Activated CD4-positive, alpha-beta T cell treated with anti-CD3 and anti-CD28 coated beads, Interleukin-2, amount 10 ng/mL, durations not matched to agents 7 days and 5 days (primary cell): ENCODE results near the gene ZNF407. TPM values are rescaled to one million over a fixed set of nuclear protein-coding genes. Genes with fewer than 3 reads are reported as not detected.

ENCODE experiments used
- CTCF ChIA-PET: fragments of 350-600 bp; sonication (Branson Sonifier 250); formaldehyde crosslinking; loops from one replicate; lab custom pipeline; 2021; ENCODE audit warnings: antibody characterized with exemption; lab: Charles Lee
- POLR2A ChIA-PET: fragments of 350-600 bp; sonication (Branson Sonifier 250); formaldehyde crosslinking; loops from one replicate; lab custom pipeline; 2021; ENCODE audit warnings: antibody characterized with exemption; lab: Charles Lee
- DNase-seq: peaks from one replicate; pipeline ENCODE4 v3.0.0-alpha.2; 2020
- H3K27ac Mint-ChIP-seq: one replicate; pipeline ENCODE4 v1.8.0; 2021; ENCODE audit warnings: mild to moderate bottlenecking, moderate library complexity, mixed read lengths
- H3K27me3 Mint-ChIP-seq: one replicate; pipeline ENCODE4 v1.8.0; 2021; ENCODE audit warnings: mixed read lengths
- H3K36me3 Mint-ChIP-seq: one replicate; pipeline ENCODE4 v1.8.0; 2021; ENCODE audit warnings: low read depth, mixed read lengths
- H3K4me1 Mint-ChIP-seq: one replicate; pipeline ENCODE4 v1.8.0; 2021; ENCODE audit warnings: mixed read lengths
- H3K4me3 Mint-ChIP-seq: one replicate; pipeline ENCODE4 v1.8.0; 2021; ENCODE audit warnings: mild to moderate bottlenecking, moderate library complexity, mixed read lengths
- H3K9me3 Mint-ChIP-seq: one replicate; pipeline ENCODE4 v1.8.0; 2021; ENCODE audit warnings: mixed read lengths
- total RNA-seq, 2 experiments: library from RNA; stranded (reverse); gene quantifications; one replicate each; pipeline ENCODE4 v1.2.3, GENCODE V29; 2021

ZNF407 gene
- total RNA-seq, 2 experiments from 2014 or later, result 19.3 TPM

- Mint-ChIP-seq H3K4me1 (peaks cover 40% of the 10 kb centered on the region), H3K27ac (no peak overlapping the region), H3K9me3 (no peaks in the 10 kb centered on the region), H3K36me3 (no peaks in the 10 kb centered on the region), H3K27me3 (no peaks in the 10 kb centered on the region), H3K4me3 (no peak overlapping the region)
- no peak for DNase-seq
- POLR2A ChIA-PET, result no interaction called here
- CTCF ChIA-PET, result no interaction called here
Measured at GRCh38 chr18:74989134-74989533, 391.5 kb downstream of the ZNF407 start.

GRCh38 chr18:74990563-74991081, 393.0 kb downstream of the ZNF407 start:
- no peaks in the 10 kb centered on the region for H3K36me3 Mint-ChIP-seq
- ChIA-PET CTCF (interaction anchor here (1.5 kb wide), 1 partner anchor 39 kb away, joined by 5 read pairs; no protein-coding TSS in a partner anchor), POLR2A (no interaction called here)
- peak overlapping the region; percentile 58 for H3K27ac Mint-ChIP-seq
- H3K9me3 Mint-ChIP-seq, result no peaks in the 10 kb centered on the region
- H3K27me3 Mint-ChIP-seq, result no peaks in the 10 kb centered on the region
- no peak for DNase-seq
- peaks cover 54% of the 10 kb centered on the region for H3K4me1 Mint-ChIP-seq
- H3K4me3 Mint-ChIP-seq, result peak overlapping the region; percentile 1

DNA sequence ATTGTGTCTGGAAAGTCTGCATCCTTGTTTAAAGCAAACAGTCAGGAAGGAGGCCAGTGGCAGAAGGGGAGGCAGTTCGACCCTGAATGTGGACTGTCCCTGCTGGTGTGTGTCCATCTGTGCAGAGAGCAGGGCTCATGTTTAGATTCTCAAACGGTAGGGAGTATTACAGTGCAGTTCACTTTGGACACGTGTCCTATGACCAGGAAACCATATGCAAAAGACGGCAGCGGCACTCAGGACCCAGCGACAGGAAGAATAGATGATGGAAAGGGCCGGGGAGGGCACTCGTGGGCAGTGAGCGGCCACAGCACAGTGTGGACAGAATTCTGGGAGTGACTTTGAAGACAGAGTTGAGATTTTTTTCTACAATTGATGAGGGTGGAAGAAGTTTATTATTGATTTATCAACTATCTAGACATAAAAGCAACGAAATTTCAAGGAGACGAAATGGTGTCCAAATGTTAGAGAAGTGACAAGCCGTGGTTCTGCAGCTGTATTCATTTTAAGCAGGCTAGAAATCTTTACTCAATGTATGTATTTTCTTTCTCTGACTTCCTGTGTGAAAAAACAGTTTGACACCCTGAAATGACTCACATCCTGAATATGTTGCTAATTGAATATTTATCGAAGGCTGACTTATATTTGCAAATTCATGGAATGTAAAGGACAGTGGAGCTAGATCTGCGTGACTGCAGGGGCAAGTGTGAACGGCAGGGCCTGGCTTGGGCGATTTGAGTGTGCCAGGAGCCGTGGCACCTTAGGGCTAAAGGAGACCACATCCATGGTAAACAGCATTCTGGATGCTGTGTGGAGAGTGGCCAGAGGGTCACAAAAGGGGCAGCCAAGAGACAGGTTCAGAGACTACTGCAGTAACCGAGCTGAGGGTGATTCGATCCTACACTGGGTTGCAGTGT, 397.1 kb downstream of the ZNF407 start:
- Mint-ChIP-seq H3K4me3 (peak overlapping the region; percentile 59), H3K4me1 (peaks cover 47% of the 10 kb centered on the region), H3K9me3 (peaks cover 3% of the 10 kb centered on the region), H3K27ac (peak overlapping the region; percentile 89), H3K27me3 (no peaks in the 10 kb centered on the region), H3K36me3 (peaks cover 3% of the 10 kb centered on the region)
- DNase-seq, result no peak
- POLR2A ChIA-PET, result no interaction called here
- CTCF ChIA-PET, result no interaction called here

- Mint-ChIP-seq H3K4me3 (peak overlapping the region; percentile 59), H3K4me1 (peaks cover 42% of the 10 kb centered on the region), H3K27me3 (no peaks in the 10 kb centered on the region), H3K9me3 (peaks cover 3% of the 10 kb centered on the region), H3K27ac (peak overlapping the region; percentile 89), H3K36me3 (peaks cover 3% of the 10 kb centered on the region)
- ChIA-PET CTCF (no interaction called here), POLR2A (no interaction called here)
- DNase-seq, result no peak
Measured at GRCh38 chr18:74995419-74995736, 397.7 kb downstream of the ZNF407 start.

- peak overlapping the region; percentile 21 for H3K27ac Mint-ChIP-seq
- H3K9me3 Mint-ChIP-seq, result peaks cover 3% of the 10 kb centered on the region
- CTCF ChIA-PET, result no interaction called here
- H3K4me3 Mint-ChIP-seq, result no peak overlapping the region
- H3K36me3 Mint-ChIP-seq, result peaks cover 3% of the 10 kb centered on the region
- peaks cover 35% of the 10 kb centered on the region for H3K4me1 Mint-ChIP-seq
- no peak for DNase-seq
- POLR2A ChIA-PET, result no interaction called here
- H3K27me3 Mint-ChIP-seq, result no peaks in the 10 kb centered on the region
Measured at GRCh38 chr18:74996055-74996454, 398.4 kb downstream of the ZNF407 start.

GRCh38 chr18:74996996-74997395, 399.3 kb downstream of the ZNF407 start:
- H3K4me3 Mint-ChIP-seq, result no peak overlapping the region
- H3K36me3 Mint-ChIP-seq, result peaks cover 3% of the 10 kb centered on the region
- H3K9me3 Mint-ChIP-seq, result peaks cover 3% of the 10 kb centered on the region
- H3K27ac Mint-ChIP-seq, result no peak overlapping the region
- H3K4me1 Mint-ChIP-seq, result peaks cover 27% of the 10 kb centered on the region
- DNase-seq, result no peak
- ChIA-PET CTCF (interaction anchor here (1.6 kb wide), 1 partner anchor 11 kb away, joined by 4 read pairs; no protein-coding TSS in a partner anchor), POLR2A (no interaction called here)
- H3K27me3 Mint-ChIP-seq, result no peaks in the 10 kb centered on the region

DNA sequence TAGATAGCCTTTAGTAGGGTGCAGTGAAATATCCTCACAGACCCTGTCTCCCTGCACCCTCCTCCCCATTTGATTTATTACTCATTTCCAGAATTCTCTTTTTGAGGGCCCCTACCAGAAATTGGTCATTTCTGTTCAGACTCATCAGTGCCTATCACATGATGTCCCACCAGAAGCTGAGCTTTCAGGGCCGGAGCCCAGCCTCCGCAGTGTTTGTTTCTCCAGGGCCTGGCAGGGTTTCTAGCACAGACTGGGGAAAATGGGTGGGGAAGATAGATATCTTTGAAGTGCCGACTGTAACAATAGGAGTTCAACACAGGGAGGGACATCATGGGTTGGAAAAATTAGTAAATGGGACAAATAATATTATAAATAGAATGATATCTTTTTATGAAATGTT, 403.2 kb downstream of the ZNF407 start:
- no peak overlapping the region for H3K27ac Mint-ChIP-seq
- DNase-seq, result no peak
- no peaks in the 10 kb centered on the region for H3K4me1 Mint-ChIP-seq
- peaks cover 3% of the 10 kb centered on the region for H3K36me3 Mint-ChIP-seq
- no peaks in the 10 kb centered on the region for H3K27me3 Mint-ChIP-seq
- POLR2A ChIA-PET, result no interaction called here
- no peak overlapping the region for H3K4me3 Mint-ChIP-seq
- H3K9me3 Mint-ChIP-seq, result peaks cover 3% of the 10 kb centered on the region
- CTCF ChIA-PET, result no interaction called here

GRCh38 chr18:75003039-75003438, 405.4 kb downstream of the ZNF407 start:
- Mint-ChIP-seq H3K4me3 (no peak overlapping the region), H3K27me3 (no peaks in the 10 kb centered on the region), H3K27ac (no peak overlapping the region), H3K36me3 (peaks cover 3% of the 10 kb centered on the region), H3K9me3 (peaks cover 3% of the 10 kb centered on the region), H3K4me1 (no peaks in the 10 kb centered on the region)
- POLR2A ChIA-PET, result no interaction called here
- CTCF ChIA-PET, result interaction anchor here (1.4 kb wide), 1 partner anchor 10 kb away, joined by 3 read pairs; no protein-coding TSS in a partner anchor
- no peak for DNase-seq

DNA sequence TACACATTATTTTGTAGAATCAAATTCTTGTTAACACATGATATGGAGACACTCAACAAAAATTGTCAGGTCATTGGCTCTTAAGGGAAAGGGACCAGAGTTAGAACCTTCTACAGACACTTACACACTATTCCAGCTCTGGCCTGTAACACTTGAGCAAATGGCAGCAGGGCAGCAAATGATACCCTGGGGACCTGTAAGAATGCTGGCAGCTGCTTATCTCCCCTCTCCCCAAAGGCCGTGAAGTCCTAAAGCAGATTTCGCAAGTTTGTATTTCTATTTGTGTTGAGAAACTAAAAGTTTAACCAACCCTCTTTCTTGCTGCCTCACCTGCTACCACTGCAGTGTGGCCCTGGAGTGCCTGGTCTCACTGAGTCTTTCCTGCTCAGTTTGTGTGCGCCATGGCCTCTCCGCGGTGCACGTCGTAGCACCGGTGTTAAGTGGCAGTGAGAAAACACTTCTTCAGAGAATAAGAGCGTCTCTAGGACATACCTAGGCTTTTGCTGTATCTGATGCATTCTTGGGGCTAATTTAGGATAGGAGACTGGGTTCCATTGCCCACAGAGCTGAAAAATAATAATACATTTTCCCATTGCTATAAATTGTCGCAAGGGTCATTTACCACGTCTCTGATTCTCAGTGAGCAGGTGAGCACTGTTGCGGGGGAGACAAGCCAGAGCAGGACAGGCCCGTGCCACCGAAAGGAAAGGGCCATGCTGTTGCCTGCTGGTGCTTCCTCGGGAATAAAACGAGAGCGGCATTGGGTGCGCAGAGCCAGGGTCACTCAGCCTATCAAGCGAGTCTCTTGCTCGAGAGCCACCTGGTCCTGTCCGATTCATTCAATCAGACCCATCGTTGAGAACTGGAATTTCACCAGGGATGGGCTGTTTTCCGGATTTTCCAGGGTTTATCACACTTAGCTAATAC, 406.4 kb downstream of the ZNF407 start:
- H3K27ac Mint-ChIP-seq, result no peak overlapping the region
- DNase-seq, result no peak
- ChIA-PET CTCF (interaction anchor here (1.4 kb wide), 1 partner anchor 11 kb away, joined by 3 read pairs; no protein-coding TSS in a partner anchor), POLR2A (no interaction called here)
- no peaks in the 10 kb centered on the region for H3K36me3 Mint-ChIP-seq
- no peaks in the 10 kb centered on the region for H3K4me1 Mint-ChIP-seq
- no peaks in the 10 kb centered on the region for H3K9me3 Mint-ChIP-seq
- no peak overlapping the region for H3K4me3 Mint-ChIP-seq
- no peaks in the 10 kb centered on the region for H3K27me3 Mint-ChIP-seq

GRCh38 chr18:75005626-75006025, 408.0 kb downstream of the ZNF407 start:
- Mint-ChIP-seq H3K4me3 (no peak overlapping the region), H3K4me1 (no peaks in the 10 kb centered on the region), H3K9me3 (no peaks in the 10 kb centered on the region), H3K27me3 (no peaks in the 10 kb centered on the region), H3K36me3 (no peaks in the 10 kb centered on the region), H3K27ac (no peak overlapping the region)
- ChIA-PET POLR2A (no interaction called here), CTCF (no interaction called here)
- no peak for DNase-seq

GRCh38 chr18:75008186-75008585, 410.5 kb downstream of the ZNF407 start:
- DNase-seq, result no peak
- Mint-ChIP-seq H3K27ac (no peak overlapping the region), H3K36me3 (no peaks in the 10 kb centered on the region), H3K27me3 (no peaks in the 10 kb centered on the region), H3K4me3 (no peak overlapping the region), H3K4me1 (no peaks in the 10 kb centered on the region), H3K9me3 (no peaks in the 10 kb centered on the region)
- POLR2A ChIA-PET, result no interaction called here
- CTCF ChIA-PET, result interaction anchor here (1.8 kb wide), 1 partner anchor 11 kb away, joined by 4 read pairs; no protein-coding TSS in a partner anchor

GRCh38 chr18:75009296-75009695, 411.6 kb downstream of the ZNF407 start:
- Mint-ChIP-seq H3K4me1 (peaks cover 2% of the 10 kb centered on the region), H3K36me3 (no peaks in the 10 kb centered on the region), H3K27ac (no peak overlapping the region), H3K27me3 (no peaks in the 10 kb centered on the region), H3K9me3 (no peaks in the 10 kb centered on the region), H3K4me3 (no peak overlapping the region)
- DNase-seq, result no peak
- CTCF ChIA-PET, result interaction anchor here (1.8 kb wide), 2 partner anchors 10 to 12 kb away, joined by 4 read pairs; no protein-coding TSS in a partner anchor
- POLR2A ChIA-PET, result no interaction called here
